ENCODE measurements around the gene KHDRBS2.

DNA sequence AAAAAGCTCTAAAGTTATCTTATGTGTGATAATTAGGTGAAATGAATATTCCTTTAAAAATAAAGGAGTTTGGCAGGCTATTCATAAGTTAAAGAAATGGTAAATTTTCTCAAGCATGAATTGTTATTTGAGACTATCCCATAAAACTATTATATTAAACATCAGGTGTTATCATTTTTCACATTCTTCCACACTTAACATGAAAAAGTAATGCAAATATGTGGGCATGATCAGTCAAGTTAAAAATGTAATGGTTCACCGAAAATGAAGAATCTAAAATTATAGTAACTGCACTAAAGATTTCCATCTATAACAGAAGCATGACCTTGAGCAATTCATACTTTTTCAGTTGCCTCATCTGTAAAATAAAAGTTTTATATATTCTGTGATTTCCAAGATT is 110.8 kb downstream of the KHDRBS2 start:
- TF ChIP-seq, protein P1, sequence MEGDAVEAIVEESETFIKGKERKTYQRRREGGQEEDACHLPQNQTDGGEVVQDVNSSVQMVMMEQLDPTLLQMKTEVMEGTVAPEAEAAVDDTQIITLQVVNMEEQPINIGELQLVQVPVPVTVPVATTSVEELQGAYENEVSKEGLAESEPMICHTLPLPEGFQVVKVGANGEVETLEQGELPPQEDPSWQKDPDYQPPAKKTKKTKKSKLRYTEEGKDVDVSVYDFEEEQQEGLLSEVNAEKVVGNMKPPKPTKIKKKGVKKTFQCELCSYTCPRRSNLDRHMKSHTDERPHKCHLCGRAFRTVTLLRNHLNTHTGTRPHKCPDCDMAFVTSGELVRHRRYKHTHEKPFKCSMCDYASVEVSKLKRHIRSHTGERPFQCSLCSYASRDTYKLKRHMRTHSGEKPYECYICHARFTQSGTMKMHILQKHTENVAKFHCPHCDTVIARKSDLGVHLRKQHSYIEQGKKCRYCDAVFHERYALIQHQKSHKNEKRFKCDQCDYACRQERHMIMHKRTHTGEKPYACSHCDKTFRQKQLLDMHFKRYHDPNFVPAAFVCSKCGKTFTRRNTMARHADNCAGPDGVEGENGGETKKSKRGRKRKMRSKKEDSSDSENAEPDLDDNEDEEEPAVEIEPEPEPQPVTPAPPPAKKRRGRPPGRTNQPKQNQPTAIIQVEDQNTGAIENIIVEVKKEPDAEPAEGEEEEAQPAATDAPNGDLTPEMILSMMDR (IDR thresholded peaks at IDR 0.05; ENCODE audit: insufficient read depth, low read length, poor library complexity, severe bottlenecking), result no peak
- TF ChIP-seq EZH2phosphoT487 (conservative IDR thresholded peaks at IDR 0.05; ENCODE audit: low read length), result no peak
